HEK293 (cell line): ENCODE data around the gene ZKSCAN4.

Source experiments
- CTCF ChIA-PET: fragments of 350-600 bp; formaldehyde crosslinking; extraction: SDS; loops from one replicate; lab custom pipeline; 2021; ENCODE audit warnings: antibody characterized with exemption; lab: Yijun Ruan, JAX
- POLR2A ChIA-PET: fragments of 300-600 bp; formaldehyde crosslinking; extraction: SDS; loops from one replicate; lab custom pipeline; 2020; ENCODE audit warnings: antibody characterized with exemption, inconsistent platforms; lab: Yijun Ruan, JAX
- H3K27ac ChIP-seq: fragments of 200-500 bp; sonication (Bioruptor generic); 2 replicates; pipeline ENCODE4 v1.5.1; 2014; ENCODE audit warnings: low read depth, low read length, control low read depth, inconsistent platforms; ENCODE audit errors: extremely low read depth
- H3K36me3 ChIP-seq, 2 experiments: fragments of 200-500 bp in 1 of 2; sonication (Bioruptor generic) in 1 of 2; 1 replicate in 1 of 2; 2 replicates in 1 of 2; pipeline ENCODE4 v1.5.1; 2014 to 2017; ENCODE audit warnings: inconsistent platforms in 2 of 2, low read length in 2 of 2; ENCODE audit not compliant: control insufficient read depth in 2 of 2, insufficient read depth in 1 of 2
- H3K4me1 ChIP-seq: fragments of 200-500 bp; sonication (Bioruptor generic); 2 replicates; pipeline ENCODE4 v1.5.1; 2014; ENCODE audit warnings: mild to moderate bottlenecking, low read length, inconsistent platforms; ENCODE audit not compliant: control insufficient read depth, insufficient read depth
- H3K4me3 ChIP-seq: 2 replicates; pipeline ENCODE4 v1.5.1; 2011; ENCODE audit warnings: low read depth, mild to moderate bottlenecking, control low read depth, low read length, moderate library complexity
- H3K9me3 ChIP-seq: fragments of 200-500 bp; sonication (Bioruptor generic); 2 replicates; pipeline ENCODE4 v1.5.1; 2014; ENCODE audit warnings: low read depth, low read length, inconsistent platforms; ENCODE audit not compliant: control insufficient read depth, insufficient read depth
- ATF2 ChIP-seq: fragments of 450-650 bp; formaldehyde crosslinking; IDR thresholded peaks from 2 replicates; pipeline ENCODE4 v1.5.1; 2016; ENCODE audit warnings: missing biosample characterization, missing genetic modification characterization, low read depth
- GLI2 ChIP-seq: fragments of 450-650 bp; formaldehyde crosslinking; IDR thresholded peaks from 2 replicates; pipeline ENCODE4; 2017; ENCODE audit warnings: missing biosample characterization, missing genetic modification characterization, low read depth, borderline replicate concordance
- INSM2 ChIP-seq: fragments of 450-650 bp; formaldehyde crosslinking; IDR thresholded peaks from 2 replicates; pipeline ENCODE4 v1.5.1; 2016; ENCODE audit warnings: missing biosample characterization, missing genetic modification characterization
- PRDM4 ChIP-seq: fragments of 450-650 bp; formaldehyde crosslinking; IDR thresholded peaks from 2 replicates; pipeline ENCODE4 v1.5.1; 2017; ENCODE audit warnings: missing biosample characterization, missing genetic modification characterization
- PRDM6 ChIP-seq: fragments of 450-650 bp; formaldehyde crosslinking; IDR thresholded peaks from 2 replicates; pipeline ENCODE4 v1.5.1; 2017; ENCODE audit warnings: missing biosample characterization, missing genetic modification characterization
- SETDB1 ChIP-seq: IDR thresholded peaks from one replicate; pipeline ENCODE4 v1.6.1; 2017; ENCODE audit warnings: mild to moderate bottlenecking, low read length, moderate library complexity, mixed read lengths; ENCODE audit not compliant: insufficient read length
- SP2 ChIP-seq: fragments of 450-650 bp; formaldehyde crosslinking; IDR thresholded peaks from 2 replicates; pipeline ENCODE4 v1.5.1; 2016; ENCODE audit warnings: missing biosample characterization, missing genetic modification characterization
- WT1 ChIP-seq: fragments of 450-650 bp; formaldehyde crosslinking; IDR thresholded peaks from 2 replicates; pipeline ENCODE4 v1.5.1; 2016; ENCODE audit warnings: missing biosample characterization, missing genetic modification characterization
- ZBTB6 ChIP-seq: fragments of 450-650 bp; formaldehyde crosslinking; IDR thresholded peaks from 2 replicates; pipeline ENCODE4 v1.5.1; 2017; ENCODE audit warnings: missing biosample characterization, missing genetic modification characterization
- ZIC2 ChIP-seq: fragments of 450-650 bp; formaldehyde crosslinking; IDR thresholded peaks from 2 replicates; pipeline ENCODE4 v1.5.1; 2016; ENCODE audit warnings: missing biosample characterization, missing genetic modification characterization
- ZNF133 ChIP-seq: fragments of 450-650 bp; formaldehyde crosslinking; IDR thresholded peaks from 2 replicates; pipeline ENCODE4 v1.5.1; 2016; ENCODE audit warnings: missing biosample characterization, missing genetic modification characterization
- ZNF148 ChIP-seq: fragments of 450-650 bp; formaldehyde crosslinking; IDR thresholded peaks from 2 replicates; pipeline ENCODE4 v1.5.0; 2017; ENCODE audit warnings: missing biosample characterization, missing genetic modification characterization, borderline replicate concordance
- ZNF169 ChIP-seq: fragments of 450-650 bp; formaldehyde crosslinking; IDR thresholded peaks from 2 replicates; pipeline ENCODE4 v1.5.1; 2016; ENCODE audit warnings: missing biosample characterization, missing genetic modification characterization
- ZNF341 ChIP-seq: fragments of 450-650 bp; formaldehyde crosslinking; IDR thresholded peaks from 2 replicates; pipeline ENCODE4; 2016; ENCODE audit warnings: low read depth, missing biosample characterization, missing genetic modification characterization
- ZNF514 ChIP-seq: fragments of 450-650 bp; formaldehyde crosslinking; IDR thresholded peaks from 2 replicates; pipeline ENCODE4 v1.5.1; 2016; ENCODE audit warnings: missing biosample characterization, missing genetic modification characterization
- ZNF621 ChIP-seq: fragments of 450-650 bp; formaldehyde crosslinking; IDR thresholded peaks from 2 replicates; pipeline ENCODE4 v1.5.1; 2017; ENCODE audit warnings: missing biosample characterization, missing genetic modification characterization
- ZNF639 ChIP-seq: fragments of 450-650 bp; formaldehyde crosslinking; IDR thresholded peaks from 2 replicates; pipeline ENCODE4 v1.5.1; 2016; ENCODE audit warnings: missing biosample characterization, missing genetic modification characterization
- ZNF654 ChIP-seq: fragments of 450-650 bp; formaldehyde crosslinking; IDR thresholded peaks from 2 replicates; pipeline ENCODE4 v1.5.1; 2016; ENCODE audit warnings: low read depth, missing biosample characterization, missing genetic modification characterization
- ZNF658 ChIP-seq: fragments of 450-650 bp; formaldehyde crosslinking; IDR thresholded peaks from 2 replicates; pipeline ENCODE4; 2016; ENCODE audit warnings: missing biosample characterization, missing genetic modification characterization
- ZNF670 ChIP-seq: fragments of 450-650 bp; formaldehyde crosslinking; IDR thresholded peaks from 2 replicates; pipeline ENCODE4 v1.5.1; 2016; ENCODE audit warnings: missing biosample characterization, missing genetic modification characterization, low read depth
- ZNF76 ChIP-seq: fragments of 450-650 bp; formaldehyde crosslinking; IDR thresholded peaks from 2 replicates; pipeline ENCODE4; 2016; ENCODE audit warnings: low read depth, missing biosample characterization, missing genetic modification characterization, borderline replicate concordance
- ZNF776 ChIP-seq: fragments of 450-650 bp; formaldehyde crosslinking; IDR thresholded peaks from 2 replicates; pipeline ENCODE4 v1.5.0; 2017; ENCODE audit warnings: missing biosample characterization, missing genetic modification characterization, borderline replicate concordance
- ZNF792 ChIP-seq: fragments of 450-650 bp; formaldehyde crosslinking; IDR thresholded peaks from 2 replicates; pipeline ENCODE4 v1.5.1; 2016; ENCODE audit warnings: missing biosample characterization, missing genetic modification characterization
- ZNF837 ChIP-seq: fragments of 450-650 bp; formaldehyde crosslinking; IDR thresholded peaks from 2 replicates; pipeline ENCODE4 v1.5.1; 2016; ENCODE audit warnings: missing biosample characterization, missing genetic modification characterization

The ZKSCAN4 gene

GRCh38 chr6:28207510-28208110 is 44.5 kb downstream of the ZKSCAN4 start:
- no peaks in the 10 kb centered on the region for H3K36me3 ChIP-seq
- ChIA-PET POLR2A (interaction anchor here (0.5 to 1.6 kb wide), 5 partner anchors 11 to 145 kb away, joined by 3 to 10 read pairs (median 6); partner anchors contain the start of gene ZKSCAN8), CTCF (interaction anchor here (0.6 to 0.9 kb wide), 2 partner anchors 39 to 66 kb away, joined by 3 read pairs; partner anchors contain the start of gene ZKSCAN8)
- peak overlapping the region; percentile 22; the same call in 1 of the 2 replicates for H3K27ac ChIP-seq
- H3K9me3 ChIP-seq = no peaks in the 10 kb centered on the region
- H3K4me1 ChIP-seq = no peaks in the 10 kb centered on the region
- H3K4me3 ChIP-seq = peak overlapping the region; percentile 41
- TF ChIP-seq ZNF776 = no peak
- TF ChIP-seq WT1 = peak; percentile 18; the same call in 1 of the 2 replicates
- peak; percentile 32; the same call in 1 of the 2 replicates for TF ChIP-seq ZNF639 (tag by site-specific recombination)
- no peak for TF ChIP-seq SETDB1
- peak; percentile 14; the same call in 1 of the 2 replicates for TF ChIP-seq SP2 (tag by site-specific recombination)
- no peak for TF ChIP-seq ZNF658 (tag by site-specific recombination)
- TF ChIP-seq INSM2 (tag by site-specific recombination) = peak; percentile 40; the same call in 1 of the 2 replicates
- TF ChIP-seq GLI2 (tag by site-specific recombination) = no peak
- no peak; the same call in 1 of the 2 replicates for TF ChIP-seq PRDM6 (tag by site-specific recombination)
- no peak for TF ChIP-seq ZNF133 (tag by site-specific recombination)
- TF ChIP-seq ZNF76 (tag by site-specific recombination) = peak; percentile 30; the same call in 1 of the 2 replicates
- no peak for TF ChIP-seq ZNF654 (tag by site-specific recombination)
- no peak for TF ChIP-seq ZNF621 (tag by site-specific recombination)
- no peak for TF ChIP-seq ZIC2
- TF ChIP-seq ZNF837 (tag by site-specific recombination) = no peak
- 0 out of 2 replicates have a peak, but pooled peaks have one; percentile 23 for TF ChIP-seq ZNF341 (tag by site-specific recombination)
- TF ChIP-seq PRDM4 (tag by site-specific recombination) = no peak
- TF ChIP-seq ZNF670 (tag by site-specific recombination) = no peak
- TF ChIP-seq ATF2 (tag by site-specific recombination) = peak; percentile 27
- TF ChIP-seq ZNF514 (tag by site-specific recombination) = no peak
- TF ChIP-seq ZBTB6 (tag by site-specific recombination) = no peak
- TF ChIP-seq ZNF792 (tag by site-specific recombination) = no peak
- TF ChIP-seq ZNF169 = no peak
- TF ChIP-seq ZNF148 = no peak
